Endothelial cell (in vitro differentiated cells): ENCODE results near the gene FNIP2. TPM values are rescaled to one million over a fixed set of nuclear protein-coding genes. Genes with fewer than 3 reads are reported as not detected.
"Not testable (repeated sequence)": the region's sequence is repeated elsewhere in the genome, so short reads cannot be mapped to it uniquely, and the experiment has no call there.

Experiments
- DNase-seq: peaks from one replicate; pipeline ENCODE4 v3.0.0; 2021; ENCODE audit warnings: low spot score
- H3K27ac Mint-ChIP-seq: one replicate; pipeline ENCODE4 v1.8.0; 2021; ENCODE audit warnings: mixed read lengths, inconsistent platforms; ENCODE audit not compliant: unreplicated experiment
- H3K27me3 Mint-ChIP-seq: one replicate; pipeline ENCODE4 v1.8.0; 2021; ENCODE audit warnings: mild to moderate bottlenecking, moderate library complexity, mixed read lengths, inconsistent platforms; ENCODE audit not compliant: unreplicated experiment
- H3K36me3 Mint-ChIP-seq: one replicate; pipeline ENCODE4 v1.8.0; 2021; ENCODE audit warnings: mild to moderate bottlenecking, low read depth, mixed read lengths, inconsistent platforms; ENCODE audit not compliant: unreplicated experiment
- H3K4me1 Mint-ChIP-seq: one replicate; pipeline ENCODE4 v1.8.0; 2021; ENCODE audit warnings: mild to moderate bottlenecking, mixed read lengths, inconsistent platforms; ENCODE audit not compliant: unreplicated experiment
- H3K4me3 Mint-ChIP-seq: one replicate; pipeline ENCODE4 v1.8.0; 2021; ENCODE audit warnings: mild to moderate bottlenecking, mixed read lengths, inconsistent platforms; ENCODE audit not compliant: unreplicated experiment
- H3K9me3 Mint-ChIP-seq: one replicate; pipeline ENCODE4 v1.8.0; 2021; ENCODE audit warnings: mixed read lengths, inconsistent platforms; ENCODE audit not compliant: unreplicated experiment
- CTCF ChIP-seq: fragments of 200-600 bp; sonication (generic); IDR thresholded peaks from one replicate; pipeline ENCODE4 v1.5.0; 2021; ENCODE audit warnings: antibody characterized with exemption; ENCODE audit not compliant: unreplicated experiment
- total RNA-seq: library from RNA; stranded (reverse); fragmentation: NEBNext Ultra II Directional; extraction: Animal tissue kit (Norgen Biotek cat#: 25700); gene quantifications from one replicate; pipeline ENCODE4 v1.2.1, GENCODE V29; 2021; ENCODE audit not compliant: unreplicated experiment

Gene FNIP2
- total RNA-seq, 1 donor from 2014 or later, result 34.3 TPM

- DNase-seq, result no peak
- Mint-ChIP-seq H3K4me3 (no peak overlapping the region), H3K27me3 (no peaks in the 10 kb centered on the region), H3K36me3 (no peaks in the 10 kb centered on the region), H3K4me1 (no peaks in the 10 kb centered on the region), H3K27ac (no peak overlapping the region), H3K9me3 (no peaks in the 10 kb centered on the region)
- no peak for TF ChIP-seq CTCF
Measured at GRCh38 chr4:158756588-158756987, 12.2 kb upstream of the FNIP2 start.

- Mint-ChIP-seq H3K27me3 (no peaks in the 10 kb centered on the region), H3K27ac (no peak overlapping the region), H3K4me1 (no peaks in the 10 kb centered on the region), H3K4me3 (no peak overlapping the region), H3K9me3 (no peaks in the 10 kb centered on the region), H3K36me3 (no peaks in the 10 kb centered on the region)
- no peak for TF ChIP-seq CTCF
- DNase-seq, result no peak
Measured at GRCh38 chr4:158758142-158758541, 10.7 kb upstream of the FNIP2 start.

GRCh38 chr4:158758703-158759102 is 10.1 kb upstream of the FNIP2 start:
- no peak overlapping the region for H3K4me3 Mint-ChIP-seq

GRCh38 chr4:158759539-158759938 is 9.3 kb upstream of the FNIP2 start:
- H3K27ac Mint-ChIP-seq, H3K36me3 Mint-ChIP-seq, H3K4me3 Mint-ChIP-seq, DNase-seq, H3K9me3 Mint-ChIP-seq, H3K27me3 Mint-ChIP-seq, H3K4me1 Mint-ChIP-seq: not testable (repeated sequence)

More at GRCh38 chr4:158758703-158759102, 10.1 kb upstream of the FNIP2 start:
- no peak for DNase-seq
- Mint-ChIP-seq H3K27ac (no peak overlapping the region), H3K36me3 (no peaks in the 10 kb centered on the region), H3K9me3 (no peaks in the 10 kb centered on the region), H3K4me1 (no peaks in the 10 kb centered on the region), H3K27me3 (no peaks in the 10 kb centered on the region)
- TF ChIP-seq CTCF, result no peak

- no peaks in the 10 kb centered on the region for H3K9me3 Mint-ChIP-seq
- no peak overlapping the region for H3K4me3 Mint-ChIP-seq
- TF ChIP-seq CTCF, result no peak
- no peaks in the 10 kb centered on the region for H3K36me3 Mint-ChIP-seq
- DNase-seq, result no peak
- H3K27me3 Mint-ChIP-seq, result no peaks in the 10 kb centered on the region
- no peaks in the 10 kb centered on the region for H3K4me1 Mint-ChIP-seq
- H3K27ac Mint-ChIP-seq, result no peak overlapping the region
Measured at GRCh38 chr4:158760866-158761265, 8.0 kb upstream of the FNIP2 start.

GRCh38 chr4:158762553-158762952 is 6.3 kb upstream of the FNIP2 start:
- TF ChIP-seq CTCF, result no peak
- H3K4me3 Mint-ChIP-seq, result no peak overlapping the region
- H3K4me1 Mint-ChIP-seq, result peaks cover 10% of the 10 kb centered on the region
- peaks cover 1% of the 10 kb centered on the region for H3K27me3 Mint-ChIP-seq
- H3K27ac Mint-ChIP-seq, result no peak overlapping the region
- DNase-seq, result no peak
- no peaks in the 10 kb centered on the region for H3K36me3 Mint-ChIP-seq
- no peaks in the 10 kb centered on the region for H3K9me3 Mint-ChIP-seq
